GM19467 (cell line): Measurements from ENCODE around the gene SHMT2.
A peak's percentile ranks its signal among the peaks of the same experiment; 100 is the strongest.

Experiments
- ATAC-seq: cut with Tn5 transposase; IDR thresholded peaks from one replicate; pipeline ENCODE4 v1.9.1; 2021; ENCODE audit warnings: mild to moderate bottlenecking, moderate library complexity; ENCODE audit not compliant: unreplicated experiment

The SHMT2 gene

DNA sequence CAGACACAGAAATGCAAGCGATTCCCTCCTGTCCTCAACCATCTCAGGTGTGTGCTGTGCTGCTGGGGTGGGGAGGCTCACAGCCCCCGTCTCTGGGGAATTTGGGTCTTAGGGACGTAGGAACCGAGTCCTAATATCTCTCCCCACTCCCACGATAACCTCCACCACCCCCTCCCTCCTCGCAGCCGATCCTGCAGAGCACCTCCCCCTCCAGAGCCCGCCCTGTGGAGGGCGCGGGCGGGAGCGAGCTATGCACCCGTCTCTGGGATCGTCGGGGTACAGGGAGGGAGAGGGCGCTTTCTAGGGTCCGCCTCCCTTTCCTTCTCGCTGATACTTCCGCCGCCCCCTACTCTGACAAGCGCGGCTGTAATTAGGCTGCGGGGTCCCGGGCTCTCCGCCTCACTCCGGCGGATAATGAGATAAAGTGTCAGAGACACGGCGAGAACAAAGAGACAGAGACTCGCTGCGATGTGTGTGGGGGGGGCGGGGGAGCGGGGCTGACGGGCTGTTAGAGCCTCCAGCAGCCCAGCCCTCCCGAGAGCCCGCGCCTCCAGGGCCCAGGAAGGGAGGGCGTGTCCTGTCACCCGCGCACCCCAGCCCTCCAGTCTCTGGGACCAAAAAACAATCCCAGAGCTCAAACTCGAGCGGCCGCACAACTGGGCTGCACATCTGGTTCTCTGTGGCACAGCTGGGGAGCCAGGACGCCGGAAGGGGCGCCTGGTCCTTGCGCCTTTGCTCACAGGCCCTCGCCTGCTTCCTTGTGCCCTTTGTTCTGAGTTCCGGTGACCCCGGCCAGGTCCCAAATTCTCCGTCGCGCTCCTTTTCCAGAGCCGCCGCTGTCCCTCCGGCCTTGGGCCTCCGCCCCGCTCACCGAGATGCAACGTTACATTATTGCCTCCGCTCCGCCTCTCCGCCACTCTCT is 8.7 kb downstream of the SHMT2 start:
- ATAC-seq = no peak

DNA sequence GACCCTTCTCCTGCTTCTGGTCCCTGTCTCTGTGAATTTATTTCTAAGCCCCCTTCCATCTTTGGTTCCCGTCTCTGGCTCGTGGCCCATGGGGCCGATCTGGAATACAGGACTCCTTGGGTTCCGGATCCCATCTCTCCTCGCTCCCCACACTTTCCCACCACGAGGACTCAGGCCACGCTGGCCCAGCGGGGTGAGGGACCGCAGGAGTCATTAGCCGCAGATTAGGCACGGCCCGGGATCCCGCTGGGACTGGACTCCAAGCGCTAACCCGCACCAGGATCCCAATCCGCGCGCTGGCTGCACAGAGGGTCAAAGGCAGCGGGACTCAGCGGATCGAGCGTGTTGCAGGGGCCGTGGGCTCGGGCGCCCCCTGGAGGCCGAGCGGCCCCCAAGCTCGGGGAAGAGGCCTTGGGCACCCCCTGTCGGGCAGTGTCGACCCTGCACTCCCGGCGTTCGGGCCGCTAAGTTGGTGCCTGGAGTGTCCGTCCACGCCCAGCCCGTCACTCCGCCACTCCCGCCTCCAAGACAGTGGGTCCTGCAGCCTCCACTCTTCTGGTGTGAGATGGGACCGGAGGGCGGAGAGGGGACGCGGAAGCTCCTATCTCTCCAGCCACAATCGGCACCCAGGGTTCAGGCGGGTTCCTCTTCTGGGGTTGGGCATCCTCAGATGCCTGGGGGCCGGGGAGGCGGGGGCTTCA is 9.5 kb downstream of the SHMT2 start:
- peak; percentile 60 for ATAC-seq

DNA sequence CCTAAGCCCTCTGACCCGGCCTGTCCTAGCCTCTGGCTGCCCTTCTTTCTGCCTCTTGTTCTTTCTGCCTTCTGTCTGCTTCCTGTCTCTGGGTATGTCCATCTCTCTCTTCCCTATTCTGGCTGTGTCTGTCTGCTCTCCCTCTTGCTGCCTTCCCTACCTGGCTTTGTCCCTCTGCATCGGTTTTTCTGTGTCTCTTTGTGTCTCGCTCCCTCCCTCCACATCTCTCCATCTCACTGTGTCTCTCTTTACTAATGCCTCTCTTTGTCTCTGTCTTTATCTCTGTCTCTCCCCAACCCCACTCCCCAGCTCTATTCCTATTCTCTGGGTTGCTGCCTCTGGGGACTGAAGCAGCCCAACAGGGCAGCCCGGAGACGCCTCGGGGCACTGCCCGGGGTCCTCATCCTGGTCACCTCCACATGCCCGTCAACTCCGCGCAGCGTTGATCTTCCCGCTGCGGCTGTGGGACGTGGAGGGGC is 10.1 kb downstream of the SHMT2 start:
- no peak for ATAC-seq

DNA sequence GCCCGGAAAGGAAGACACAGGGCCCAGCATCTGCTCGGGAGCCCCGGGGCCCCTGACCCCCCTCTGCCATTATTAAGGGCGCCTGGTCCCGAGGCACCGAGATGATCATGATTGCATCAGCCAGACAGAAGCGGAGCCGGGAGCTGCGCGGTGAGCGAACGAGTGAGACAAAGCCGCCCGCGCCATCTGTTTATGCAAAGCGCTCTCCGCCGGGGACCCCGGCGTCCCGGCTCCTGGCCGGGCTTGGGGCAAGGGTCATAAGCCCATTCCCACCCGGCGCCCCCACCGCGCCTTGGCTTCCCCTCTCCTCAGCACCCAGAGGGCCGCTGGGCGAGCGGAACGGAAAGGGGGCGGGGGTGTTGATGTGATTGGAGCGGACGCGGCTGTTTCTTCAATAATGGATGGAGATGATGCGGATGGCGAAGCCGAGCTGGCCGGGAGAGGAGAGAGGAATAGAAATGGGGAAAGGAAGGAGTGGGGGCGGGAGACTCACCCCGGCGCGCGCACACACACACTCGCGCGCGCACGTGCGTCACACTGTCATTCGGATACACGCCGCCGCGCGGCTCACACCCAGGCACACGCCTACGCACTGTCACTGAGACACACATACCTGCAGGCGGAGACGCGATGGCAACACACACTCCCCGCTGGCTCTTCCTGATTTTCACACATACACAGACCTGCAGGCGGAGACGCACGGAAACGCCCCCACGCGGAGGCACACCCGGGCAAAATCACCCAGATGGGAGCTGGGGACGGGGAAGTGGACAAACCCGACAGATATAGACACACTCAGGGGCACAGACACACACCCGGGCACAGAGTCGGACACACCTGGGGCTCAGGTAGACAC is 10.8 kb downstream of the SHMT2 start:
- ATAC-seq = no peak

DNA sequence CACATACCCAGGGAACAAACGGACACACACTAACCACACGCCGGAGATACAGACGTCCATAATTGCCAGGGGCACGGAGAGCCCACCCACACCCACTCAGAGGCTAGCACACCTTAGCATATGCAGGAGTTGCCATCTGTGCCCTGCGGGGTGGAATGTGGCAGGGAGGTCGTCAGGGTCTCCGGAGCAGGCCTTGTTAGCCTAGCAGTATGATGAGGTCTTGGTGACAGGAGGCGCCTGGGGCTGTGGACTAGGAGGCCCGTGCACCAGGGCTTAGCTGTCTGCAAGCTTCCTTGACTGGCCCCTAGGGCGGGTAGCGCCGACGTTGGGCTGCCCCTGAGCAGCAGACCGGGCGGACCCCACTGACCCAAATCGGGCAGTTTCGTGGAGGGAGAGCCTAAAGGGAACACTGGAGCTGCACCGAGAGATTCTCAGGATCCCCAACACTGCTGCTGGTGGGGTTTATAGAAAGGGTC is 11.5 kb downstream of the SHMT2 start:
- ATAC-seq = no peak

DNA sequence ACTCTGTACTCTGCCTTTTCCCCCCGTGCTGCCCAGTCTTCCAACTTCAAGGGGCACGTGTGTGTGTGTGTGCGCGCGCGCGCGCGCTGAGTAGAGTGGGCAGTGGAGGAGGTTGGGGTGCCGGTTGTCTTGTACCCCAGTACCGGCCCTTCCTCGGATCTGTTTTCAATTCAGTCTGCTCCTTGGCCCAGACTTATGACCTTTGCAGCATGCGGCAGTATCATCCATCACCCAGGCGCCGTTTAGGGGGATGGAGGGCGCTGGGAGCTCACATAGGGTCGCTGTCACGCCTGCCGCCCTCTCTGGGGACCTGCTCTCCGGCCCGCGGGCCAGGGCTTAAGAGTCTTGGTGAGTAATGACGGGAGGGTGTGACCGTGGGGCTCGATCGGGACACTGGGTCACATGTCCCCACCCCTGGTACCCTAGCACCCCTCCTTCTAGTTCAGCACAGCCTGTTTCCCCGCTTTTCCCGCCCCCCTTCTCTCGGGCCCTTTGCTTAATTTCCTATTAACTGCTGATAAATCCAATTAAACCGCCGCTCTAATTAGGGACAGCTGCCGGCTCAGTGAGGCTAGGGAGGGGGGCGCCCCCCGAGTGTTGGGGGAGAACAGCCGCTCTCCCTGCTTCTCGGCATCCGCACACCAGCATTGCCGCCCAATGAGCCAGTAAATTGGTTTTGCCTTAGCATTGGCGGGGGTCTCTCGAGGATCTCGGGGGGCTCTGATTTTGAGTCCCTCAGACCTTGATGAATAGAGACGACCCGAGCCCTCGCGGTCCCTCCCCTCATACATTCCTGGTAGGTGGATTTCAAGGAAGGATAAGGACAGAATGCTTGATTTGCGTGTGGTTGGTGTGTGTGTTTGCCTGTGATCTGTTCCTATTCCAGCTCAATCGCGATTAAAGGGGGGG is 12.1 kb downstream of the SHMT2 start:
- no peak for ATAC-seq

DNA sequence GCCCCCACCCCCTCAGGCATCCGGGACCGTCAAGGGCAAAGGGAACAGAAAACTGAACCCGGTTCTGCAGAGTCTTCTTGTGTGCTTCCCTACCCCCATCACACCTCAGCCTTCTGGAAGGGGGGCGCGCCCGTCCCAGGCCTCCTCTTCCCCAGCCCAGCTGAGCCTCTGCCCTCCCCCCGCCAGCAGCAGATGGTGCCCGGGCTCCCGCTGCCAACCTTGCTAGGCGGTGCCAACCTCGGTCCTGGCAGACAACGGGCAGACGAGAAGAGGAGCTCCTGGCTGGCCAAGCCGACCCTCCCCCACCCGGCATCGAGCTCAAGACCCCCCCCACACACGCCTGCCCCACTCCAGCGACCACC is 12.8 kb downstream of the SHMT2 start:
- ATAC-seq = no peak

DNA sequence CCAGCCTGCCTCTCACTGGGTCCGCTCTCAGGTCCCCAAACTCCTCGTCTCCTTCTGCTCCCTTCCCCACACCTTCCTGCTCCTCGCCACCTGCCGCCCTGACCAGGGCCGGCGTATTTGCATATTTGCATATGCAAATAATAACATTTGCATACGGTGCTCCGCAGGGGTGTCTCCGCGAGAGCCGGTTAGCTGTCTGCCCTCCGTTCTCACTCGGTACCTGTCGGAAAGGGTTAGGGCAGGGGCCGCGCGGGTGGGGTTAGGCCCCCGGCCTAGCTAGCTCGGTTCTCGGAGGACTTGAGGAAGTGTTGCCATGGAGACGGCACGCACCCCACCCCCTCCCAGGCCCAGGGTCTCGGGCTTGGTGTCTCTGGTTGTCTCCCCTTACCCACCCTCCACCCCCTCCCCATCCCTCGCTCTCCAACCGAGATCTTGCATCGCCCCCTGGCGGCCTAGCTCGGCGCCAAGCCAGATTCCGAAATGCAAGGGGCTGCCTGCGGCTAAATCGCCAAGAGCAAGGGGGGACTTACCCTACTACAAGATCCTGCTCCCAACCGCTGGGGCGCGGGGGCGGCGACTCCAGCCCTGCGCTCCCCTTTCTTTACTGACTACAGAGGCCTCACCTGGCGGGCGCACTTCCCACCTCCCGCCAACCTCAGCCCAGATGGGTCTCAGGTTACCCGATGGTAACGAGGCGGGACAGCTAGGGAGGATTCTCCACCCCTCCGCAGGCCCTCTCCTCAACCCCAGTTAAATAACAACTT is 13.4 kb downstream of the SHMT2 start:
- ATAC-seq = peak; percentile 27

DNA sequence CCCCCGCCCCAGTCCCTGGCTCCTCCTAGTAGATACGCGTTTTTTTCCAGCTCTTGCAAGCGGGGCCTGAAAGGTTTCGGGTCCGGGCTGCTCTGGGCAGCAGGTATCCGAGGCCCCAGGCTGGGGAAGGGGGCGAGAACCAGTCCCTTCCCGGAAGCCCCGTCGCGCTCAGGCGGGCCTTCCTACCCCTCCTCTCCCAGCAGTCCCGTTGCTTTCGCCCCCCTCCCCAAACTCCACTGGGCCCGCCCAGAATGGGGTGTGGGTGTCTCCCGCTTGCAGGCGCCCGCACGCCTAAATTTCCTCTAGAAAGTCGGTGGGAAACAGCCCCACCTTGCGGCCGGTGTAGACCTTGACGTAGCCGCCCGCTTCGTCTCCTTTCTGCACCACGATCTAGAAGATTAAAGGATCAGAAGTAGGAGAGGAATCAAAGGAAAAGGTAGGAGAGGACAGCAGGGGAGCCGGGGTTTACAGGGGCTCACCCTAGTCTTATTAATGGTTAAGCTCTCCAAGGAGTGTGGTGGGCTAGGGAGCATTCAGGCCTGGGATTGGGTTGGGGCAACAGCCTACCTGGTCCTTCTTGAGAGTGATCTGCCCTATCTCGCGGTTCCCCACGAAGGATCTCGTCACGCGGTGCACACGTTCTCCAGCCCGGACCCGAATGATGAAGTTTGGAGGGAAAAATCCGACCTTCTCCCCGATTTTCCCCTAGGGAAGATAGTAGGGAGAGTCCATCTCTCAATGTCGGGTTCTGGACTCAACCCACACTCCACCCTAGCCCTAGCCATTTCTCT is 14.2 kb downstream of the SHMT2 start:
- no peak for ATAC-seq

DNA sequence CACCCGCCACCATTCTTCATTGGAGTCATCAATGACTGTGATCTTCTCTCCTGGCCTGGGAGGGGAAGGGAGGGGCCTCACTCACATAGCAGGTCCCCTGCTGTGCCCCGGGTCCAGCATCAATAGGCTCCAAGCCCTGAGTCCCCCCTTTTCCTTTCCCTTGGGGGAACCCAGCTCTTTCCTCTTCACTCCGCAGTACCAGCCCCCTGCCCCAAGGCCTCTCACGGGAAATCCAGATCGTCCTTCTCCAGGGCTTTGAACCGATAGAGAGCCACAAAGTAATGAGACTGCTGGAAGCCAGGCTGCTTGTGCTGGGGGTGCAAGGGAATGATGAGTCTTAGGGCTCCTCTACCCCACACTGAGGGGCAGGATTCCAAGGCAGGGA is 14.8 kb downstream of the SHMT2 start:
- ATAC-seq = no peak

DNA sequence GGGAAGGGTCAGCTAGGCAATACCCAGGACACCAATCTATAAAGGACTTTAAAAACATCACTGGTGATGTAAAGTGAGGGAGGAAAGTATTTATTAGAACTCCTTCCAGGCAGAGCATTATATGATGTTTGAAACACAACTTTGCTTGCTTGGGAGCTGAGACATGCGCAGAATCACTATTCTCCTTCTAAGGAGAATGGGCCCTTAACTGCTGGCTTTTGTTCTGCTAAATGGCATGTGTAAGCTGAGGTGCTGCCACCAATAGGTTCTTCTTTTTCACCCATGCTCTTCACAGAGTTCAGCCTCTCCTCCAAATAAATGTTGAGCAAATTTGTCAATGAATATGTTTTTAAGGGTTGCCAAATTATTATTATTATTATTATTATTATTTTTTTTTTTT is 17.5 kb downstream of the SHMT2 start:
- ATAC-seq = no peak

DNA sequence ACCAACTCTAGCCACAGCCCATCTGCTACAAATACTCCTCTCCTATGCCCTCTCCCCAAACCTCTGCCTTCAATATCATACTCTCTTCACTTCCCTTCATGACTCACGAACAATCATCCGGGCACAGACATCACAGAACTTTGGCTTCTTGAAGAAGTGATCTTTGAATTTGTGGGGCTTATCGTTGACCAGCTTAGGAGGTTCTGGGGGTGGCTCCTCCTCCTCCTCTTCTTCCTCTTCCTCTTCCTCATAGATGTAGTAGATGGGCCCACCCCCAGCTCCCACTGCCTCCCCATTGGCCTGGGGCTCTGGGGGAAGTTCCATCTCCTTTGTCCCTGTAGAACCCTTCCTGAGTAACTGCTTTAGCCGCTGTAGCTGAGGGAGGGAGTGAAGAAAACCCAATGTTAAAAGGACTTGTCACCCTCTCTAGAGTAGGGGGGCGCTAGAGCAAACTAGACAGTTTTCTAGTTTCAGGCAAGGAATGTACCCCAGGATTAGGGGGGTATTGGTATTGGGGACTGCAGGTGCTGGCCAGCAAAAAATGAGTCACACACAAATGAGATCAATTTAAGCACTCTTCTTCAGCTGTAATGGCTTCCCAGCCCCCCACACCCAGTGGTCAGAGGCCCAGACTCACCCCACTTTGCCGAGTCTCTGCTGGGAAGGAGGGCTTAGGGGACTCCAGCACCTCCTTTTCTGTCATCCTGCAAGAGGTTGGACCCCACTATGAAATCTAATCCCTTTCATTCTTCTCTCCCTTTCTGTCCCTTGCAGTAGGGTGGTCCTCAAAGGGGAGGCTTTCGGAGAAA is 19.6 kb downstream of the SHMT2 start:
- no peak for ATAC-seq

DNA sequence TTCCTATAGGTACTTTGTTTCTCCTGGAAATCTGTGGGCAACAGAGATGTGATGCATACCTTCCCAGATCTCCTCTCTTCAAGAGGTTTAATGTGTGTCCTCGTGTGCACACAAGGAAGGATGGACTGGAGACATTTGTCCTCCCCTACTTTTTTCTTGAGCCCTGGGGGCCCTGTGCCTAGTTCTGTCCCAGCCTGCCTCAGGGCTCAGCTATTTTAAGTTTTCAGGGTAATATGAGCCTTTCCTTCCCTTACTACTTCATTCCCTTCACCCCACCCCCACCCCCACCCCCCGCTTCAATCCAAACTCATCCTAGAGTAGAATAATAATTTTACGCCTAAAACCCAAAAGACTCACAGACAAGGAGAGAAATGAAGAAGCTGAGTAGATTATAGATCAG is 21.0 kb downstream of the SHMT2 start:
- no peak for ATAC-seq

DNA sequence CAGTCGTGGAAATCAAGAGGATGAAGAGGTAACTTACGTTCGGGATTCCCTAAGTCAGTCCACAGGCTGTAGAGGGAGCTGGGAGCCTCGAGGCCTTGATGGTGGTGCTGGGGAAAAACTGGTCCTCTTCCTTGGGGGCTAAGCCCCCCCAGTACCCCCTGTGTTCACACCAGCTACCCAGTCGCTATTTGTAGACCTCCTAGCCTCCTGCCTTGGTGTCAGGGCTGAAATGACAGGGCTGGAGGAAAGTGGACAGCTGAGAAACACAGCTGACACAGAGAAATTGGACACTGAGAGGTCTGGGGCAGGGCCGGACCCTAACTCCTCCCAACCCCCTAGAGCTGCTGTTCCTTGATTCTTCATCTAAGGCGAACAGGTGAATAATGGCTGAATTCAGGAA is 21.4 kb downstream of the SHMT2 start, which contains the start of gene STAC3:
STAC3 (minus strand) TSS at position 232 of the 400 bp plus-strand sequence. CDS start 1,551 bp downstream, outside the sequence.
- no peak for ATAC-seq

DNA sequence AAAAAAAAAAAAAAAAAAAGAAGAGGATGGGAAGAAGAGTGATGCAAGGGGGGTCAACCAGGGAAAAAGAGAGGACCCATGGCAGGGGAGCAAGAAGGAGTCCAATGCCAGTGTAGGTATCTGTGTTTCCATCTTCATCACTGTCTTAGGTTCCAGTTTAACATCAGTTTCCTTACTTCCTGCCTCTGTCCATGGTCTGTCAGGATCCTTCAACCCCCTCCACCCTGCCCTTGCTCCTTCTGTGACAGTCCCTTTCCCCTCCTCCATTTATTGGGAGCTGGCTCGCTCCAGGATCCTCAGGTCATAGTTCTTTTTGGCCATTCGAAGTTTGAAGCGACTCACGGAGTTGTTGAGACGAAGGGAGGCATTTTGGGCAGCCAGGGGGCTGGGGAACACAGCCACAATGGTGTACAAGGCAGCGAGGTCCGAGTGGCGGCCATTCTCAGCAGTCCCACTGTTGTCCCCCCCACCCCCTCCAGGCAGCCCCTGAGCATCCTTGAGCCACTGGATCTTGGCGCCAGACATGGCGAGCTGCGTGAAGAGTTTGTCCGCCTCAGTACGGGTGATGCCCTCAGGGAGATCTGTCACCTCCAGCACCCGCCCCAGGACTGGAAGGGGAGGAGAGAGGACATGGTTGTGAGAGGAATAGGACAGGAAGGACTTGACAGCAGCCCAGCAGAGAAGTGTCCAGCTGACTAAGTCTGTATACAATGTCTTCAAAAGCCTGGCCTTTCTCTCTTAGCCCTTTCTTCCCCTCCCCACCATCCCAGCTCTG is 25.2 kb downstream of the SHMT2 start:
- no peak for ATAC-seq

DNA sequence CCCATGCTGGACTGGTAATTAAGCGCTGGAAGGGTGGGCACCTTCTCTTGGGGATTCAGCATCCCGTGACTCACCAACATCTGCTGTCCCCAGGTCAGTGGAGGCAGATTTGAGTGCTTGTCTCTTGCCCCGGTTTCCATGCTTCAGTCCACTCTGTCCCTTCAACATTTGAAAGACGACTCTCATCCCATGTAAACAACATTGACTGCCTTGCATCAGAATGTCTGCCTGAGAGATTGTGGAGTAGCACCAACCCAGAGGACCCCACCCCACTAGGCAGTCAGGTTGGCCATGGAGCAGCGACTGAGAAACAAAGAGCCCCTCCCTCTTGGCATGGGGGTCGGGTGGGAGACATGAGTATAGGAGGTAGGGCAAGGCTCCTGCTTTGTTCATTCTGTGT is 26.4 kb downstream of the SHMT2 start:
- ATAC-seq = no peak
